Eye (tissue), 1 donor: Measurements from ENCODE around the gene SORCS2.

Experiments used
- DNase-seq: peaks from one replicate; pipeline ENCODE4 v3.0.0-alpha.2; 2015

SORCS2 gene

GRCh38 chr4:7648544-7649395 lies 456.4 kb downstream of the SORCS2 start:
- DNase-seq = no peak

- no peak for DNase-seq
These were observed 457.0 kb downstream of the SORCS2 start for GRCh38 chr4:7649411-7649740.

GRCh38 chr4:7649741-7650531 lies 457.6 kb downstream of the SORCS2 start:
- no peak for DNase-seq

- DNase-seq = no peak
These were observed 458.5 kb downstream of the SORCS2 start for GRCh38 chr4:7650606-7651385.

- DNase-seq = peak; percentile 47
These were observed 459.2 kb downstream of the SORCS2 start for GRCh38 chr4:7651461-7651921.

- DNase-seq = no peak
These were observed 459.7 kb downstream of the SORCS2 start for GRCh38 chr4:7652006-7652405.

GRCh38 chr4:7652451-7652881 lies 460.1 kb downstream of the SORCS2 start:
- no peak for DNase-seq

- no peak for DNase-seq
These were observed 460.6 kb downstream of the SORCS2 start for GRCh38 chr4:7652906-7653305.

- DNase-seq = no peak
These were observed 461.4 kb downstream of the SORCS2 start for GRCh38 chr4:7653510-7654369.

- DNase-seq = peak; percentile 71
These were observed 462.5 kb downstream of the SORCS2 start for GRCh38 chr4:7654550-7655445.

- DNase-seq = peak; percentile 88
These were observed 463.3 kb downstream of the SORCS2 start for GRCh38 chr4:7655511-7656243.

- no peak for DNase-seq
These were observed 464.0 kb downstream of the SORCS2 start for GRCh38 chr4:7656244-7656800.

- DNase-seq = no peak
These were observed 465.4 kb downstream of the SORCS2 start for GRCh38 chr4:7657545-7658297.

GRCh38 chr4:7658341-7659204 lies 466.2 kb downstream of the SORCS2 start:
- DNase-seq = no peak

GRCh38 chr4:7659429-7660175 lies 467.3 kb downstream of the SORCS2 start:
- DNase-seq = no peak

- DNase-seq = no peak
These were observed 468.1 kb downstream of the SORCS2 start for GRCh38 chr4:7660176-7661039.
